Glutamatergic neuron (in vitro differentiated cells): ENCODE results near the gene RDH11. TPM values are rescaled to one million over a fixed set of nuclear protein-coding genes. Genes with fewer than 3 reads are reported as not detected.
"Not testable (repeated sequence)": the region's sequence is repeated elsewhere in the genome, so short reads cannot be mapped to it uniquely, and the experiment has no call there.

Source experiments
- DNase-seq: peaks from one replicate; pipeline ENCODE4 v3.0.0; 2022
- H3K27ac Mint-ChIP-seq: one replicate; pipeline ENCODE4 v1.8.0; 2020; ENCODE audit warnings: mild to moderate bottlenecking, mixed read lengths, inconsistent platforms; ENCODE audit not compliant: unreplicated experiment
- H3K27me3 Mint-ChIP-seq: one replicate; pipeline ENCODE4 v1.8.0; 2020; ENCODE audit warnings: mild to moderate bottlenecking, moderate library complexity, mixed read lengths, inconsistent platforms; ENCODE audit not compliant: unreplicated experiment
- H3K36me3 Mint-ChIP-seq: one replicate; pipeline ENCODE4 v1.8.0; 2020; ENCODE audit warnings: mild to moderate bottlenecking, mixed read lengths, inconsistent platforms; ENCODE audit not compliant: unreplicated experiment
- H3K4me1 Mint-ChIP-seq: one replicate; pipeline ENCODE4 v1.8.0; 2020; ENCODE audit warnings: mild to moderate bottlenecking, low read depth, mixed read lengths, inconsistent platforms; ENCODE audit not compliant: unreplicated experiment
- H3K4me3 Mint-ChIP-seq: one replicate; pipeline ENCODE4 v1.8.0; 2020; ENCODE audit warnings: mild to moderate bottlenecking, mixed read lengths, inconsistent platforms; ENCODE audit not compliant: unreplicated experiment
- H3K9me3 Mint-ChIP-seq: one replicate; pipeline ENCODE4 v1.8.0; 2020; ENCODE audit warnings: mild to moderate bottlenecking, moderate library complexity, mixed read lengths, inconsistent platforms; ENCODE audit not compliant: unreplicated experiment
- total RNA-seq: library from RNA; stranded (reverse); fragmentation: NEBNext Ultra II Directional; extraction: Animal tissue kit (Norgen Biotek cat#: 25700); gene quantifications from one replicate; pipeline ENCODE4 v1.2.1, GENCODE V29; 2021; ENCODE audit not compliant: unreplicated experiment
- TF ChIP-seq, protein P1 (sequence below): fragments of 200-600 bp; sonication (generic); IDR thresholded peaks from one replicate; pipeline ENCODE4 v1.5.0; 2021; ENCODE audit not compliant: partially characterized antibody, unreplicated experiment

RDH11 gene
- total RNA-seq, 1 donor from 2014 or later: 94.7 TPM

DNA sequence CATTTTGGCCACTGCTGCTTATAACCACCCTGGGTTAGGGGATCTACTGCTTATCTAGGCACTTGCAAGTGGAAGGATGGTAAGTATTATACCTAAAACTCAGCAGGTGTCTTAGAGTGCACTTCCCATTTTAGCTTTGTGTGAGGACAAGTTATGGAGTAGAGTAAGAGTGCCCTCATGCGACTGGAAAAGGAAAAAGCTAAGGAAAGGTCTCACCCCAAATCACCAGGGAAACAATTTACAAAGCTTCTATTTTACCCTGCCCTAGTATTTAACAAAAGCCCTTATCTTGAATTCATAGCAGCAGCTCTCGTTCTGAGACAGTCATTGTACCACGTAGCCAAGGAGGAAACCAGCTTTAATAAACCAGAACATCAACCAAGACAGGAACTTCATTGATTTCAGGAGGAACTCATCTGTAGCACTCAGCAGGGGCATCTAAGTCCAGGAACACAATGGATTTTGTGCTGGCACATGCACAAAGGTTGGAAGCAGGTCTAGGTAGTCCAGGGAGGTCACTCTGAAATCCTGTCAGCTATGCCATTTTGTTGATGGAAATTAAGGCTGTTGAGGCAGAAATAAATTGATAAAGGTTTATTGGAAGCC is 9.0 kb upstream of the RDH11 start:
- Mint-ChIP-seq H3K27me3 (no peaks in the 10 kb centered on the region), H3K9me3 (no peaks in the 10 kb centered on the region), H3K27ac (no peak overlapping the region), H3K4me1 (no peaks in the 10 kb centered on the region), H3K4me3 (no peak overlapping the region), H3K36me3 (no peaks in the 10 kb centered on the region)
- TF ChIP-seq, protein P1, sequence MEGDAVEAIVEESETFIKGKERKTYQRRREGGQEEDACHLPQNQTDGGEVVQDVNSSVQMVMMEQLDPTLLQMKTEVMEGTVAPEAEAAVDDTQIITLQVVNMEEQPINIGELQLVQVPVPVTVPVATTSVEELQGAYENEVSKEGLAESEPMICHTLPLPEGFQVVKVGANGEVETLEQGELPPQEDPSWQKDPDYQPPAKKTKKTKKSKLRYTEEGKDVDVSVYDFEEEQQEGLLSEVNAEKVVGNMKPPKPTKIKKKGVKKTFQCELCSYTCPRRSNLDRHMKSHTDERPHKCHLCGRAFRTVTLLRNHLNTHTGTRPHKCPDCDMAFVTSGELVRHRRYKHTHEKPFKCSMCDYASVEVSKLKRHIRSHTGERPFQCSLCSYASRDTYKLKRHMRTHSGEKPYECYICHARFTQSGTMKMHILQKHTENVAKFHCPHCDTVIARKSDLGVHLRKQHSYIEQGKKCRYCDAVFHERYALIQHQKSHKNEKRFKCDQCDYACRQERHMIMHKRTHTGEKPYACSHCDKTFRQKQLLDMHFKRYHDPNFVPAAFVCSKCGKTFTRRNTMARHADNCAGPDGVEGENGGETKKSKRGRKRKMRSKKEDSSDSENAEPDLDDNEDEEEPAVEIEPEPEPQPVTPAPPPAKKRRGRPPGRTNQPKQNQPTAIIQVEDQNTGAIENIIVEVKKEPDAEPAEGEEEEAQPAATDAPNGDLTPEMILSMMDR: no peak
- no peak for DNase-seq

DNA sequence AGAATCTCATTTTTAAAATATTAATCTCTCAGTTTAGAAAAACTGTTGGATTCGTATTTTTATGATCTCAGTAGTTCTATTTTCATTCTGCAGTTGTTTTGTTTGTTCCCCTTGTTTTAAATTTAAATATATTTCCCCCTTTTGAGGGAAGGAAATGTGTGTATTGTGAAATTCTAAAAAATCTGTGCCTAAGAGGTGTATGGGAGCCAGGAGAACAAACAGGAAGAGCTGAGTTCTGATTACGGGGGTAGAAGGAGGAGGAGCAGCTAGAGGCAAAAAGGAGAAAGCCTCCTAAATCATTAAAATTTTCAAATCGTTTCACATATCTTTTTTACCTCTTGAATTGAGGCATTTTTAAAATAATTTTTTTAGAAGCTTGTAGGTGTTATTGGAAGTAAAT is 8.4 kb upstream of the RDH11 start:
- Mint-ChIP-seq H3K27me3 (no peaks in the 10 kb centered on the region), H3K27ac (no peak overlapping the region)

DNA sequence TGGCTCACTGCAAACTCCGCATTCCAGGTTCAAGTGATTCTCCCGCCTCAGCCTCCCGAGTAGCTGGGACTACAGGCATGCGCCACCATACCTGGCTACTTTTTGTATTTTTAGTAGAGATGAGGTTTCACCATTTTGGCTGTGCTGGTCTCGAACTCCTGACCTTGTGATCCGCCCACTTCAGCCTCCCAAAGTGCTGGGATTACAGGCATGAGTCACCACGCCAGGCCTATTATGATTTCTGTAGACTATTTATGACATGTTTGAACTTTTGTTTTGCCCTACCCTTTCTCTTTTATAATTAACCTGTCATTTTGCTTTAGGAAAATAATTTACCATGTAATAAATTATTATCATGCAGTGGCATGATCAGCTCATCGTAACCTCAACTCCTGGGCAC is 5.9 kb upstream of the RDH11 start, which contains the start of gene RDH12:
TSS of gene RDH12 (plus strand) at position 395 of the 400 bp plus-strand sequence. CDS start 20,757 bp downstream, outside the sequence.
- H3K9me3 Mint-ChIP-seq, H3K27me3 Mint-ChIP-seq, H3K27ac Mint-ChIP-seq, H3K36me3 Mint-ChIP-seq, H3K4me3 Mint-ChIP-seq, H3K4me1 Mint-ChIP-seq, DNase-seq: not testable (repeated sequence)

More for the DNA sequence above, 8.4 kb upstream of the RDH11 start:
- Mint-ChIP-seq H3K9me3 (no peaks in the 10 kb centered on the region), H3K4me1 (no peaks in the 10 kb centered on the region), H3K4me3 (no peak overlapping the region), H3K36me3 (no peaks in the 10 kb centered on the region)
- TF ChIP-seq, protein P1: no peak
- DNase-seq: no peak

DNA sequence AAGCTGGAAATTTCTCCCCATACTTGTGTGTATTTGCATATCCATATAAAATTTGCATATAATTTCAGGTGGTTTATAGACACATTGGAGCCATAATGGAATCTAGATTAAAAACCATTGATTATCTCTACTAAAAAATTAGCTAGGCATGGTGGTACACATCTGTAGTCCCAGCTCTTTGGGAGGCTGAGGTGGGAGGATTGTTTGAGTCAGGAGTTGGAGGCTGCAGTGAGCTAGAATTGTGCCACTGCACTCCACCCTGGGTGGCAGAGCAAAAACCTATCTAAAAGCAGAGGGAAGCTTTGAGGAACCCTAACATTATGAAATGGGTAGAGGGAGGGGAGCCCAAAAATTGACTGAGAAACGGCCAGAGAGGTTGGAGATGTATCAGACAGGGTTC is 2.6 kb upstream of the RDH11 start:
- Mint-ChIP-seq H3K4me1 (peaks cover 2% of the 10 kb centered on the region), H3K36me3 (no peaks in the 10 kb centered on the region), H3K4me3 (no peak overlapping the region), H3K9me3 (peaks cover 8% of the 10 kb centered on the region), H3K27me3 (no peaks in the 10 kb centered on the region), H3K27ac (no peak overlapping the region)
- DNase-seq: no peak
- TF ChIP-seq, protein P1: no peak

DNA sequence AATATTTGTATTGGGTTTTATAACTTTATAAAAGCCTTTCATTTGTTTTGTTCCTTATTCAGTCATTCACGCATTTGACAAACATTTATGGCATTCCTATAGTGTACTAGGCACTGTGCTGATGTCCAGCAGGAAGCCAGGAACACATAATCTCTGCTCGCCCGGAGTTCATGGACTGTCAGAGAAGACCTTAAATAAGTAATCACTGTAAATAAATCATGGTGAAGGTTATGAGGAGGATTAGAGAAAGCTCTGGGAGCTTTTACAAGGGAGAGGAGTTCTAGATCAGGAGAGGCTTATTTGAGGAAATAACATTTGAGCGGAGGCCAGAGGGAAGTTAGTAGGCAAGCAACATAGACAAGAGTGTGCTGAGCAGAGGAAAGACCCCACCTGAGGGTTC is 1.4 kb upstream of the RDH11 start:
- DNase-seq: no peak
- Mint-ChIP-seq H3K4me1 (peaks cover 9% of the 10 kb centered on the region), H3K36me3 (no peaks in the 10 kb centered on the region), H3K4me3 (no peak overlapping the region), H3K27ac (no peak overlapping the region), H3K9me3 (peaks cover 8% of the 10 kb centered on the region), H3K27me3 (no peaks in the 10 kb centered on the region)
- TF ChIP-seq, protein P1: no peak
